ENCODE data around the gene COL1A2.

Gene COL1A2

DNA sequence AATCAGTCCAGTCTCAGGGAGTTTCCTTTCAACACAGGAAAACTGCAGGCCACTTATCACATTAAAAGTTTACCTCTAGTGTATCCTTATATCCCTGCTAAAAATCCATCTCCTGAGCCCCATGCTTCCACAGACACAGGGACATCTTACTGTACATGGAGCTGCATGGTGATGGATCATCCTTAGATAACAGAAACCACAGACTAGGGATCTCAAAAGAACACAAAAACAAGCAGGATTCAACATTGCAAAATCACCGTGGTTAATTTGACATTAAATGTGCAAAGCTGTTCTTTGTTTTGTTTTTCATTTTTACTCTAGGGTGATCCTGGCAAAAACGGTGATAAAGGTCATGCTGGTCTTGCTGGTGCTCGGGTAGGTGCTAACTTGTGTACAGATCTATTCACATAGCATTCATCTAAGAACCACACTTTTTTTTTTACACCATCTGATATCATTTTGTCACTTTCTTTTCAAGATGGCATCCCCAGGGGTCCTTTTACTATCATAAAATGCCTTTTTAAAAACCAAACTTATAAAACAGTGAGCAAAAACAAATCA, 18.1 kb downstream of the COL1A2 start:
- DNase-seq = no peak

GRCh38 chr7:94414481-94414880, 19.8 kb downstream of the COL1A2 start:
- DNase-seq = no peak

DNA sequence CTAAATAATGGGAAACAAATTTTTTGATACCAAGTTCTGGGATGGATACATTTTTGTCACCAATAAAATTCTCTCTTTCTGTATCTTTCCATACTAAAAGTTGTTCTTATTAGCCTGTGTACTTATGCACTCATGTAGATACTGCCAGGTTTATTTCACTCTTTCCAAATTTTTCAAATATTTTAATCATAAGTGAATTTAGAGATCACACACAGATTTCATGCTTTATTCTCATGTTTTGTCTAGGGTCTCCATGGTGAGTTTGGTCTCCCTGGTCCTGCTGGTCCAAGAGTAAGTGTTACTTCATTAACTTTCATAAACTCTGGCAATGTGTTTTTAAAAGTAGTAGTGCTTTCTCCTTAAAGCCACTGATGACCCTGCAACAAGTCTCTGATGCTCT, 20.3 kb downstream of the COL1A2 start:
- DNase-seq = no peak

GRCh38 chr7:94417306-94417705, 22.6 kb downstream of the COL1A2 start:
- no peak for DNase-seq

DNA sequence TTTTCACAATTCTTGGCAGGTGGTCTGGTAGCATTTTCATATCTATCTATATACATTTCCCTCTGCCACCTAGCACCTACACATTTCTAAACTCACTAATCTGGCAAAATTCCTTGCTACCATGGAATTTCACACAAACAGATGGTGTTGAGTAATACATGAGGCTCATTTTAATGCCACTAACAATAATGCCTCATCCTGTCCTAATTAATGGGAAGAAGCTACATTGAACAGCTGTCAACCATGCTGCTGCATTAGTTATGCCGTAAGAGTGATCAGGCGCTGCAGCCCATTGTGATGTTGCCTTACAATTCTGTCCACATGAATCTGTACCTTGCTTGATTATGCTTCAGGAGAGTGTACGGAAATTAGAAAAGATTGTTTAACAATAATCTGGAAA, 23.2 kb downstream of the COL1A2 start:
- DNase-seq = no peak

GRCh38 chr7:94418851-94419250, 24.2 kb downstream of the COL1A2 start:
- no peak for DNase-seq

- DNase-seq = no peak
These were observed 25.6 kb downstream of the COL1A2 start for GRCh38 chr7:94420328-94420727.

DNA sequence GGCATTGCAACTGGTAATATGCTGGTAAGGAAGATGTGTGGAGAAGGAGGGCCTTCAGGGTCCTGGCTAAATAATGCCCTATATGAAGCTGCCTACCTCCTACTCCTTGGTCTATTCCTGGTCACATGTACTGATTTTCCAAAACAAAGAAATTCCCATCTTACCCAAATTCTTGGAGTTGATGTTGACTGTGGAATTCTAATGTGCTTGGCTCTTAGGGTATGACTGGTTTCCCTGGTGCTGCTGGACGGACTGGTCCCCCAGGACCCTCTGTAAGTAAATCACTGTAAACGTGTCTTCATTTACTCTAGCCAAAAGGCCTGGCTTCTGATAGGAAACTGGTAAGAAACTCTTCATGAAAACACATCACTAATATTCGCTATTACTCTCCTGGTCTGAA, 27.0 kb downstream of the COL1A2 start:
- DNase-seq = no peak

- no peak for DNase-seq
These were observed 27.4 kb downstream of the COL1A2 start for GRCh38 chr7:94422136-94422535.

GRCh38 chr7:94422827-94423460, 28.2 kb downstream of the COL1A2 start:
- no peak for DNase-seq

GRCh38 chr7:94423863-94424735, 29.4 kb downstream of the COL1A2 start:
- DNase-seq = no peak

- DNase-seq = no peak
These were observed 30.9 kb downstream of the COL1A2 start for GRCh38 chr7:94425546-94425945.

- no peak for DNase-seq
These were observed 32.5 kb downstream of the COL1A2 start for GRCh38 chr7:94426980-94427875.

DNA sequence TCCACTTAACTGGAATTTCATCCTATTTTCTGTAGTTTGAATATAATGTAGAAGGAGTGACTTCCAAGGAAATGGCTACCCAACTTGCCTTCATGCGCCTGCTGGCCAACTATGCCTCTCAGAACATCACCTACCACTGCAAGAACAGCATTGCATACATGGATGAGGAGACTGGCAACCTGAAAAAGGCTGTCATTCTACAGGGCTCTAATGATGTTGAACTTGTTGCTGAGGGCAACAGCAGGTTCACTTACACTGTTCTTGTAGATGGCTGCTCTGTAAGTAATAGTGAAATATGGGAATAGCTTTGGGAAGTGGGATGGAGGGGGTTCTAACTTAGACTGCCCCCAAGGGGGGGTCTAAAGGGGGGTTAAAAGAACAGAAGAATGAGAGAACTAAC, 34.5 kb downstream of the COL1A2 start:
- no peak for DNase-seq

DNA sequence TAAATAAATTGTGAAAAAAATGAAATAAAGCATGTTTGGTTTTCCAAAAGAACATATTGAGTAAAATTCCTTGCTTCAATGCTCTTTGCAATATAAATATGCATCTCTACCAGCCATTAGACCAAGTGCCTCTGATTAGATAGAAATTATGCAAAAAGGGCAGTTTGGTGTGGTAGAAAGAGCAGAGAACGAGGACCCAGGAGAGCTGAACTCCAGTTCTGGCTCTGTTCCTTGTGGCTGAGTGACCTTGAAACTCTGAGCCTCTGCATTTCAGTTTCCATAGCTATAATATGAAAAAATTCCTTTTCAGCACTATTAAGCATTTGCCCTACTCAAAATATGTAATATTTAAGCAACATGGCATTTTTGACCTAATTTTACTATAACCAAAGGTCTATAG, 36.5 kb downstream of the COL1A2 start:
- DNase-seq = no peak

GRCh38 chr7:94431619-94432280, 37.1 kb downstream of the COL1A2 start:
- no peak for DNase-seq

- no peak for DNase-seq
These were observed 37.6 kb downstream of the COL1A2 start for GRCh38 chr7:94432281-94432670.

- DNase-seq = no peak
These were observed 38.1 kb downstream of the COL1A2 start for GRCh38 chr7:94432817-94433216.

- no peak for DNase-seq
These were observed 38.5 kb downstream of the COL1A2 start for GRCh38 chr7:94433224-94433623.

DNA sequence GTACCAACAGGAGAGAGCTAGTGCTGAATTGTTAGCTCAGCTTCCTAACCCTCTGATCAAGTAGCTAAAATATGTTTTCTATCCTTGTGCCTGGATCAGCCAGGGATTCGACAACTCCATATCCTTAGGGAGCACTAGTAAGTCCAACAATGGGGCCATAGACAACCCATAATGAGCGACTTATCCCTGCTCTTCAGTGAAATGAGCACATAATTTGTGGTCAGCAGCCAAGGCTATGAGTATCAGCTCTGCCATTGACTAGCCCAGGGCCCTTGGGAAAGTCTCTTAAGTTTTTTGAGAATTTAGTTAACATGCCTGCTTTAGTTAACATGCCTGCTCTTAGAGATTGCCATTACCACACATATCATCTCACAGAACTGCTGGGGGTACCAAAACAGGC, 39.3 kb downstream of the COL1A2 start:
- DNase-seq = no peak

GRCh38 chr7:94436018-94436604, 41.4 kb downstream of the COL1A2 start:
- no peak for DNase-seq

DNA sequence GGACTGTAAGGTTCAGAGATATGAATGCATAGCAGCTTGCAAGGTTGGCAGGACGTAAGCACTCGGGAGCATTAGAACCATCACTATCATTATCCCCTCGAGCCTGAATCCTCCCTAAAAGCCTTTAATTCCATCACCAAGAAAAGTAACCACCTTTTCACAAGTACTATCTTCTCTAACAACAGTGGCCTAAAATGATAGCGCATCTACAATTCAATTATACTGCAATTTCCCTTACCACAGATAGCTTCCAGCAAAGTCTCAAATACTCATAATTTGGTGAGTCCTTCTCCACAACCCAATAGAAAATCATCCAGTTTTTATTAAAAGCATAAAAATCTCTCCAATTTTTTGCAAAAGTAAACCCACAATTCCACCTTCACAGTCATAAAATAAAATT, 42.0 kb downstream of the COL1A2 start:
- DNase-seq = no peak

Data from GOT3 (cell line).